HG03135 (cell line): ENCODE measurements around the gene CNIH2.
"Not testable (repeated sequence)": the region's sequence is repeated elsewhere in the genome, so short reads cannot be mapped to it uniquely, and the experiment has no call there.

ENCODE experiments used
- ATAC-seq: cut with Tn5 transposase; IDR thresholded peaks from one replicate; pipeline ENCODE4 v1.9.1; 2021; ENCODE audit warnings: mild to moderate bottlenecking, moderate library complexity; ENCODE audit not compliant: unreplicated experiment

The CNIH2 gene

GRCh38 chr11:66313321-66314185 lies 35.6 kb downstream of the CNIH2 start:
- ATAC-seq, result no peak

- ATAC-seq, result no peak
Observed at GRCh38 chr11:66314186-66314501, 36.2 kb downstream of the CNIH2 start.

GRCh38 chr11:66314561-66315497 lies 36.9 kb downstream of the CNIH2 start:
- ATAC-seq, result no peak

GRCh38 chr11:66315498-66315885 lies 37.5 kb downstream of the CNIH2 start:
- ATAC-seq, result no peak

- no peak for ATAC-seq
Observed at GRCh38 chr11:66315921-66316811, 38.2 kb downstream of the CNIH2 start.

- no peak for ATAC-seq
Observed at GRCh38 chr11:66316849-66317251, 38.9 kb downstream of the CNIH2 start, which contains the start of gene CD248. CD248 (minus strand) TSS chr11:66317044; CDS start chr11:66317027, 17 bp downstream.

GRCh38 chr11:66317322-66317722 lies 39.3 kb downstream of the CNIH2 start:
- no peak for ATAC-seq

- ATAC-seq, result no peak
Observed at GRCh38 chr11:66317723-66318599, 40.0 kb downstream of the CNIH2 start.

- no peak for ATAC-seq
Observed at GRCh38 chr11:66318600-66318970, 40.6 kb downstream of the CNIH2 start.

- ATAC-seq, result not testable (repeated sequence)
Observed at GRCh38 chr11:66320289-66320688, 42.3 kb downstream of the CNIH2 start.

- not testable (repeated sequence) for ATAC-seq
Observed at GRCh38 chr11:66320748-66321147, 42.8 kb downstream of the CNIH2 start.

GRCh38 chr11:66321606-66322005 lies 43.6 kb downstream of the CNIH2 start:
- ATAC-seq, result no peak

- ATAC-seq, result no peak
Observed at GRCh38 chr11:66322732-66323427, 44.9 kb downstream of the CNIH2 start.

GRCh38 chr11:66323684-66324083 lies 45.7 kb downstream of the CNIH2 start:
- no peak for ATAC-seq

- no peak for ATAC-seq
Observed at GRCh38 chr11:66324664-66325063, 46.7 kb downstream of the CNIH2 start.

- no peak for ATAC-seq
Observed at GRCh38 chr11:66325263-66325671, 47.3 kb downstream of the CNIH2 start.

- ATAC-seq, result no peak
Observed at GRCh38 chr11:66326261-66327111, 48.5 kb downstream of the CNIH2 start.
